HG03354 (cell line): ENCODE results near the gene ACSL4.
A peak's percentile ranks its signal among the peaks of the same experiment; 100 is the strongest.
"Not testable (repeated sequence)": the region's sequence is repeated elsewhere in the genome, so short reads cannot be mapped to it uniquely, and the experiment has no call there.

Source experiments
- ATAC-seq: cut with Tn5 transposase; IDR thresholded peaks from one replicate; pipeline ENCODE4 v1.9.1; 2021; ENCODE audit warnings: mild to moderate bottlenecking; ENCODE audit not compliant: unreplicated experiment, poor library complexity, severe bottlenecking

The ACSL4 gene

GRCh38 chrX:109733613-109734083 lies 591 bp upstream of the ACSL4 start:
- no peak for ATAC-seq

- ATAC-seq, result peak; percentile 44
These were observed 848 bp downstream of the ACSL4 start for GRCh38 chrX:109732017-109732801.

- ATAC-seq, result no peak
These were observed 4.9 kb downstream of the ACSL4 start for GRCh38 chrX:109728173-109728535.

GRCh38 chrX:109724971-109725370 lies 8.1 kb downstream of the ACSL4 start:
- ATAC-seq, result not testable (repeated sequence)

GRCh38 chrX:109720947-109721346 lies 12.1 kb downstream of the ACSL4 start:
- no peak for ATAC-seq

GRCh38 chrX:109719264-109719663 lies 13.8 kb downstream of the ACSL4 start:
- ATAC-seq, result no peak

GRCh38 chrX:109716431-109717028 lies 16.5 kb downstream of the ACSL4 start:
- ATAC-seq, result no peak

- no peak for ATAC-seq
These were observed 18.6 kb downstream of the ACSL4 start for GRCh38 chrX:109714340-109714958.

- ATAC-seq, result no peak
These were observed 22.9 kb downstream of the ACSL4 start for GRCh38 chrX:109710181-109710580.

- peak; percentile 73 for ATAC-seq
These were observed 23.9 kb downstream of the ACSL4 start for GRCh38 chrX:109709129-109709631.

- ATAC-seq, result no peak
These were observed 25.3 kb downstream of the ACSL4 start for GRCh38 chrX:109707720-109708119.

GRCh38 chrX:109707319-109707718 lies 25.7 kb downstream of the ACSL4 start:
- no peak for ATAC-seq

GRCh38 chrX:109704563-109704962 lies 28.5 kb downstream of the ACSL4 start:
- ATAC-seq, result peak; percentile 85

GRCh38 chrX:109697855-109698254 lies 35.2 kb downstream of the ACSL4 start:
- ATAC-seq, result no peak

- no peak for ATAC-seq
These were observed 36.8 kb downstream of the ACSL4 start for GRCh38 chrX:109696146-109696740.

GRCh38 chrX:109695637-109696036 lies 37.4 kb downstream of the ACSL4 start:
- ATAC-seq, result no peak

- no peak for ATAC-seq
These were observed 41.3 kb downstream of the ACSL4 start for GRCh38 chrX:109691752-109692151.

- ATAC-seq, result no peak
These were observed 41.8 kb downstream of the ACSL4 start for GRCh38 chrX:109691277-109691676.

GRCh38 chrX:109687903-109688302 lies 45.2 kb downstream of the ACSL4 start:
- ATAC-seq, result no peak

GRCh38 chrX:109685656-109686078 lies 47.4 kb downstream of the ACSL4 start:
- no peak for ATAC-seq
